G401.6 (cell line): ENCODE measurements around the gene TRAM2.

ENCODE experiments used
- FAIRE-seq: peaks from 2 replicates; lab custom pipeline; 2012; peaks lifted over from hg19 to GRCh38; lab: Jason Lieb, UNC

The TRAM2 gene

DNA sequence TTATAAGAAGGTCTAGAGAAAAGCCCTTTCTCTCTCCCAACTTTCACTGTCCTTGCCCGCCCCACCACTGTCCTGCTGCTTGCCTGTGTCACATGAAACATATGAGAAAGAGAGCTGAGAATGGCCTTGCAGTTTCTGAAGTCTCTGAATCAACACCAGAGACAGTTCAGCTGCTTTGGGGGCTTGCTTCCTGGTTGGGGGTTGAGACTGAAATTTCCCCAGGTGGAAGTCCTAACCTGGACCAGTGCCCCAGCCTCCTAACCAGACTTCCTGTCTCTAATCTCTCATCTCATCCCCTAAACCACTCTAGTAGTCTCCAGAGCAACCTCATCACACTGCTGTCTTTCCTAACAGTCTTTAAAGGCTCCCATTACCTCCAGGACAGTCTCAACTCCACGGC lies 10.7 kb downstream of the TRAM2 start:
- FAIRE-seq: no peak

DNA sequence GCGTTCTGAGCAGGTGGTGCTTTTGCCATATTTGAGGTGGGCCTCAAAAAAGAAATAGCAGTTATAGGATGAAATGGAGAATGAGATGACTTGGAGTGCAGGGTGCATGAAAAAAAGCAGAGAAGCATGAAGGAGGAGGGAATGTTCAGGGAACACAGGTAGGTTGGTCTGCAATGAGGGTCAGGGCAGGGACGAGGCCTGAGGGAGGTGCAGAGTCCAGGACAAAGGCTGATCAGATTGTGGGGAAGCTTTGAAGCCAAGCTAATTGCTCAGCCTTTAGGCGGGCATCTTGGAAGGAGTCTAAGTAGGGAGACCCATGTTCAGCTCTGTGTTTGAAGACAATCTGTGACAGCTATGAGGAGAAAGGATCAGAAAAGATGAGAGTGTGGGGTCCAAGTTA lies 12.0 kb downstream of the TRAM2 start:
- FAIRE-seq: no peak

DNA sequence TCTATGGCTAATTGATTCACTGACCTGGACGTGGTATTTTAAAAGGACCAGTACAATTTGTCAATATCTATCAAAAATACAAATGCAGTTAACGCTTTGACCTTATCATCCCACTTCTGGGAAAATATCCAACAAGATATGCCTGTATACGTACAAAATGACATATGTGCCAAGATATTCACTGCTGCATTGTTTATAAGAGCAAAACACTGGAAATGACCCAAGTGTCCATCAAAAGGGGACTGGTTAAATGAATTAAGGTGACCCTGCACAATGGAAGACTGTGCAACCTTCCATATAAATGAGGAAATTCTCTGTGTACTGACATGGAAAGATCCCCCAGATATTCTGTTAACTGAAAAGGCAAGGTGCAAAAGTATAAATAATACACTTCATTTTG lies 13.9 kb downstream of the TRAM2 start:
- no peak for FAIRE-seq

DNA sequence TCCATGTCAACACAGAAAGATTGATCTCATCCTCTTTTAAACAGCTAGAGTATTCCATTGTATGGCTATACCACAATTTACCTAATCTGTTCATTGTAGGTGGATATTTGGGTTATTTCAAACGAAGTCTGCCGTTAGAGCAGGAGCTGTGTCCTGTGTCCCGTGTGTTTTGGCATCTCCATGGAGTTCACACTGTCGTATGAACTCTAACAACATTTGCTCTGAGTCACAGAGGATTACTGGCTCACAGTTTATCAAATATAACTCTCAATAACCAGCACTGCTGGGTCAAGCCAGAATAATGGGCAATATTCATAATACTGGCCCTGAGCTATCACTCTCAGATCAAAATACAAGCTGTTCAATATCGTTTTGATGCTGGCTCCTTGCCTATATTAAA lies 16.4 kb downstream of the TRAM2 start:
- no peak for FAIRE-seq

DNA sequence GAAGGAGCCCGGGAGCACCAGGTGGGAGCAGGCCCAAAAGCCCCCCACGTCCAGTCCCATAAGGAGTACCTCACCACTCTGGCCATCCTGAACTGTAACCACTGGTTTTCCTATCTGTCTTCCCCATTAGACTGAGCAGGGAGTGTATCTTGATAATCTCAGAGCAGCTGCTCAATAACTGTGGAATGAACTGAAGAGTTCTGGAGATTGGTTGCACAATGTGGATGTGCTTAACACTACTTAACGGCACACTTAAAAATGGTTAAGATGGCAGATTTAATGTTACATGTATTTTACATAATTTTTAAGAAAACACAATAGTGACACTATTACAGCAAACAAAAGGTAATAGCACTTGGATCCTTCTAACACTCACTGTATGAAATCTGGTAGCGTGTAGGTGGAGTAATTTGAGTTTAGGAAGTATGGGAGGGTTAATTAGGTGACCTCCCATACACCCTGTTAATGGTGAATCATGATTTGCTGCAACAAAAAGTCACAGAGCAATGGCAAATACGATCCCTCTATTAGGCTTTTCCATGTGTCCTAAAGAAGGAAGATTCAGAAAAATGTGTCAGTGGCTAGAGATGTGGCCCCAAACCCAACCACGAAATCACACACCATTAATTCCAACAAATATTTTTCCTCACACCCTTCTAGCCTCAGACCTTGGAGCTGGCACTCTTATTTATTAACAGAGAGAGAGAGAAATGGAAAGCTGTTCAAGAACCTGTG lies 18.4 kb downstream of the TRAM2 start:
- no peak for FAIRE-seq

DNA sequence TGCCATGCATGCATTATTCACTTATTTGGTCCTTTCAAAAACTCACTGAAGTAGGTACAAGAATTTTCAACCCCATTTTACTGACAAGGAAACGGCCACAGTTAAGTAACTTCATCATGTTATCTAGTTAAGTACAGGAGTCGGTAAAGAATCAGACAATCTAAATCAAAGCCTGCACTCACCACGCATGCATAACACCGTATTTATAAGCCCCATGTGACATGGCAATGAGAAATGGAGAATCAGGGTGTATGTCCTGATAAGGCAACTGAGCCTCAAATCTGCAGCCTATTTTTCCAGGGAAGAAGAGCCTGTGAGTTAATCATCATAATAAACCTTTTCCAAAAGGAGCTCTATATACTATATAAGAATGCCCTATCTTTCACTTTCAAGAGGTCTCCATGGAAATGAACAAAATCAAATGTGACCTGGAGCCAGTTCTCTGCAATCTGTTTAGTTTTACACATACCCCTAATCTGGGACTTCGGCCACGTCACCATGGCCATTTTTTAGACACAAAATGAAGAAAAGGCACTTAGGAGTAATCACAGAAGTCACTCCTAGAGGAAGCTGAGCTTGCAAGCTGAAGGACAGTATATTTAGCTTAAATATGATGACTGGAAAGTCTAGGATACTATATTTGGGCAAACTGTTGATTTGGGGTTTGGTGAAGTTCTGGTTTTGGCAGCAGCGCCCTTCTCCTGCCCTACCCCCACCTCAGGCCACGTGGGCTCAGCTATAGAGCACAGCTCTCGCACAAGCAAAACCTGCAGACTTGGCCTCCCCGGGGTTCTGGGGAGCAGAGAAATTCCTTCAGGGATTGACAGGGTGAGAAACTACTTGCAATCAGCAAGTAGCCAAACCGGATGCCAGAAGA lies 19.2 kb downstream of the TRAM2 start:
- no peak for FAIRE-seq

DNA sequence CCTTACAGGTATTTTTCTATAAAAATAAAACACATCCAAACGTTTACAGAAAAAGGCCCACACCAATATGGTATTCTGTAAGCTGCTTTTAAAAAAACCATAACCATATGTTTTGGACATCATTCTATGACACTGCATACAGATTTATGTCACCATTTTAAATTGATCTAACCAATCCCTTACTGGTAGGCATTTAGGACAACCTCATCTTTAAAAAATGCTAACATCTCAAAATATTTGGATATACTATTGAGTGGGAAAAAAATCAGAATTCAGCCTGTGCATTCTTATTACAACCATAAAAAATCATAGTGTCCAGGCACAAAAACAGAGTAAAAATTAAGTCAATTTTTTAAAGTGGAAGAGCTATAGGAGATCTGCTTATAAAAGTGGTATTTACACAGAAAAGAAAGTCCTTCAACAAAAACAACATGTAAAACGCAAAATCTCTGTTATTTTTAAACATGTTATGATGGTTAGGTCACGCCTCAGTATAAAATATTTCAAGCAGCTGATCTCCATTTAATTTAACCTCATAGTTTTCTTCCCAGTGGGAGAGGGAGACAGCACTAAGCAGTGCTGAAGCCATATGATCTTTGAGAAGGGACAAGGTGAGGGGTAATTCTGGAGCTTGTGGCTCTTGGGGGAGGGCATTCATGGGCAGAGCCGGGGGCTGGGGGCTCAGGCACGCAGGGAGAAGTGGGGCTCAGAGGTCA lies 21.2 kb downstream of the TRAM2 start:
- no peak for FAIRE-seq

DNA sequence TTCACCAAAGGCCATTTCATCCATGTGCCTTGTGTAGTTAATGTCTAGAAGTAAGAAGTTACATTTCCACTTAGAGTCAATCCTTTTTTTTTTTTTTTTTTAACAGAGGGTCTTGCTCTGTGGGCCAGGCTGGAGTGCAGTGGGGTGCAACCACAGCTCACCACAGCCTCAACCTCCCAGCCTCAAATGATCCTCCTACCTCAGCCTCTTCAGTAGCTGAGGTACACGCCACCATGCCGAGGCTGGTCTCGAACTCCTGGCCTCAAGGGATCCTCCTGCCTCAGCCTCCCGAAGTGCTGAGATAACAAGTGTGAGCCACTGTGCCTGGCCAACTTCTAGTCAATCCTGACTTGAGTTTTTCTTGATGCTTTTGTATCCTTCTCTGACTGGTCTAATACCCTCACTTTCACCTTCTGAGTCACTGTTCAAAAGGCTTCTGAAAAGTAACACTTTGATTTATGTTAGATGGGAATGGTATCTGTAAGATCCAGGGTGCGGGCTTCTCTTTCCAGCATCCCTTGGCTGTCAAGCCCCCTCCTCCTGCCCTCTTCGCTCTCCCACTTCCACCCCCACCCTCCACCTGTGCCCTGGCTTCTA lies 22.1 kb downstream of the TRAM2 start:
- no peak for FAIRE-seq

DNA sequence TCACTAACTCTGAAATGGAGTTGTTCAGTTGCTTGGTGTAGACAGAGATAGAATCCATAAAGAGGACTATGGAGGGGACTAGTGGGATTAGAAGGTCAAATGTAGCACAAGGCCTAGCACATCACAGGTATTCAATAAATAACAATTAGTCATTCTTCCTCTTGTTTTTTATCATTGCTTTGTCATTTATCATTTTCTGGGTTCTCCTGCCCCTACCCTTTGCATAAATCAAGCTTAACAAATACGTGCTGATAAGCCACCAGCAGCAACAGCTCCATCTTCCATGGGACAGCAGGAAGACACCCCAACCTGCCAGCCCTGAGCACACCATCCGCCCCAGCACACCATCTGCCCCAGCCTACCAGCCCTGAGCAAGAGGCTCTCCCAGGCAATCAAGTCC lies 23.1 kb downstream of the TRAM2 start:
- FAIRE-seq: no peak

DNA sequence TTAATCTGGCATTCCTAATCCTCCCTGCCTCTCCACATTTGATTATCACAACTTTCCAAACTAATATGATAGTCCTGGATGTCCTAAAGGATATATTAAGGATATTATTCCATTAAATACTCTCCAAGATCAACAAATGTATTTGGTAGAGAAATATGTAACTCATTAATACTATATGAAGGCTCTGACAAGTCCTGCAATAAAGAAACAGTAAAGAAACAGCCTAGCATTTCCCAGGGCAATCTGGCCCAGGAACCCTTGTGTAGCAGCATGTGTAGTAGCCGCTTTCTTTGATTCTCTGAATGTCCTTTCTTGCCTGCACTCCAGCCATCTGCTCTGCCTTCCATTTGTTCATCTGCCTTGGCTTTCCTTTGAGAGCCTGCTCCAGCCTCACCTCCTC lies 23.7 kb downstream of the TRAM2 start:
- no peak for FAIRE-seq

DNA sequence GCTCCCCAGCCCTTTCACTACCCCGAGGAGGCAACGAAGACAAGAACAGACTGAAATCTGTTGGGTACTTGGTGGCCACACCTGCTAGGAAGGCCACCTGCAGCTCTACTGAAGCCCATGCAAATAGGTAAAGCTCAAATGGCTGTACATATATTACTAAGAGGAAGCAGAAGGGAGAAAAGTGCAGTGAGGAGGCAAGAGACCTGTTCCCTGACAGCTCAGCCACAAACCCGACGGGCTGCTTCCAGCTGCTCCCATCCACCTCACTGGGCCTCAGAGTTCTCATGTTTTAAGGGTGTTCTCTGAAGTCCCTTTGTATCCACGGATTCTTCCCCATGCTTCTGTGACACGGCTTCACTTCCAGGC lies 24.6 kb downstream of the TRAM2 start:
- FAIRE-seq: no peak

DNA sequence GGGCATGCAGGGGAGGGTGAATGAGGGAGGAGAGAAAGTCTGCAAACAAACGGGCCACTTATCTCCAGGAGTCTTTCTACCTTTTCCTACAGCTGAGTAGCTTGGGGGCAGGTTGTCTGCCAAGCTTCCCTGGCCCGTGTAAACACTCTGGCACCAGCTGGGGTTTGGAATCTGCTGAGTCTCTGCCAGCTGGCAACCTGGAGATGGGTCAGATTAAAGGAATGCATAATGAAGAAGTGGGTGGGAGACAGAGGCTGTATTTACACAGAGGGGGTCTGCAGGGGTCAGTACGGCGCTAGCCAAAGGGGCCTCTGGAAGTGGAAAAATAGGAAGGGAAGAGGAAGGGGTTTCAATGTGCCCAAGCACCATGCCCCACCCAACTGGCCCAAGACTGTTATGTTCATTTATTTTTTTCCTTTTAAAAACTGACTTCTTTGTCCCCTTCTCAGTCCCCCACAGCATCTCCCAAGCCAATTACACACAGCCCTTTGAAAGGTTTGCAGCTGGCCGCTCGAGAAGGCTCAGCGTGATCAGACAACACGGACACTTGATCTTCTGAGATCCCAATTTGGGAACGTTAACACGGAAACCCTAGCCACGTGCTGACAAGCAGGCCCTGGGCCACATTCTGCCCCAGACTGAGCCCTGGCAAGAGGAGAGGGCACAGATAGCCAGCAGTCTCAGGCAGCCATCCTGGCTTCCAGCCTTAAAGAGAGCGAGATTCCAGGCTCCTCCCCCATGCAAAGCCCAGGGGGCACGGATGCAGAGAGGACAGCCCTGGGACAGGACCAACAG lies 25.2 kb downstream of the TRAM2 start:
- no peak for FAIRE-seq

DNA sequence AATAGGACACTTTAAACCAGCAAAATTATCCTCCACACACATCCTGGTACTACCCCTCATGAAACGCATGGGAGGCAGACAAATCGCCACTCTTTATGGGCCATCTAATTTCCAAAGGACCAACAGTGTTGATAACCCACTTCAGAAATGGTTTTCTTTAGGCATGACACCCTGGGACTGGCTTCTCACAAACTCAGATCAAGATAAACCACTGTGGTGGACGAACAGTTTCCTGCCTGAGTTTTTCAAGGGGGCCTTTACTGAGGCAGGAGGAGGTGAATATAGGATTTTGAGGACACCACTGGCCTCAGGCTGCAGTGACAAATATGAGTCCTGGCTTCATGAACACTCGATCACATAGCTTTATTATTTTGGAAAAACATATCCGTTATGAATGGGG lies 26.0 kb downstream of the TRAM2 start:
- no peak for FAIRE-seq

DNA sequence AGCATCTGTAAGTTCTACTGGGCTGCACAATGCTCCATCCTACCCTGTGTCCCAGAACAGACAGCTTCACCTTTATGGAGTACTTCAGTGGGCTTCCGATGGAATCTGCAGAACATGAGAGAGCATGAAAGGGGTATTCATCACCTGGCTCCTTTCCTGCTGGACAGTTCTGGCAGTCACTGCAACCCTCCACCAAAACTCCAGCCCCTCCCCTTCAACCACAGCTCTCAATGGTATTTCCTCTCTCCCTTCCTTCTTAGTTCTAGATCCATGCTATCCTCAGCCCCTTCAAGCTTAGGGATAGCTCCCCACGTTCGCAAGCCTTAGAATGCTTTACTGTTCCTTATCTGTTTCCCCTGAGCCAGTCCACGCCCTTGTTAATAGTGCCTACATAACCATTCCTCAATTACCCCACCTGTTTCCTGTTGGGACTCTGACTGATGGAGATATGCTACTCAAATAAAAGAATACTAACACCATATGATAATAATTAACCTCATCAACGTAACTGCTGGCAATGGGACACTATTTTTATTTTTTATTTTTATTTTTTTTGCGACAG lies 26.8 kb downstream of the TRAM2 start:
- no peak for FAIRE-seq

DNA sequence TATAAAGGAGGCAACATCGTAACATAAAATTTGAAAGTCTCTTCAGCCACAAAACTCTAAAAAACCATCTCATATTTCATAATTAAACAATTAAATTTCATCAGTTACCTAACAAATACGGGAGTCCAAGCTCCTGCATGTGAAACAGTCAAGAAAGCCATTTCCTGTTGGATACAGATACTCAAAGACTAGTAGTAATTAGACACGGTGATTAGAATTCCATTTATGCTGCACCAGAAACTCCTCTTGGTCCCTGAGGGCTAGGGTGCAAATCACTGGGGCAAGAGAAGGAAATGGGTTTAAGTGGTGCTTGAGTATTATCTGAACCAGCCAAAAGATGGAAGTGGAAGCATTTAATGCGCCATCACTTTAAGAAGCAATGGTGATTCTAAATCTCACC lies 27.4 kb downstream of the TRAM2 start:
- FAIRE-seq: no peak

DNA sequence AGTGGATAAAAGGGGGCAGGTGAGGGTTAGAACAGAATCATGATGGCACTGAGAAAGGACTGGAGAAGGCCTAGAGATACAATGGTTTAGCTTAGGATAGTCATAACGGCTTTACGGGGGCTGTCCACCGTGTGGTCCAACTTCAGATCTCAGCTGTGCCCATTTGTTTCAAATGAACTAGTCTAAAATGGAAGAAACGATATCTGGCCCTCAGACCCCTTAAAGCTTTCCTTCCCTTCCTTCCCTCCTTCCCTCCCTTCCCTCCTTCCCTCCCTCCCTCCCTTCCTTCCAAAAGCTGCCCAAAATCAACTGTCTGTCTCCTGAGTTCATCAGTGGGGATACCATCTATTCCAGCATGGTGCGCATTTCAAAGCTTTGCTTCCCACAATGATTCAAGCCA lies 27.9 kb downstream of the TRAM2 start:
- no peak for FAIRE-seq

DNA sequence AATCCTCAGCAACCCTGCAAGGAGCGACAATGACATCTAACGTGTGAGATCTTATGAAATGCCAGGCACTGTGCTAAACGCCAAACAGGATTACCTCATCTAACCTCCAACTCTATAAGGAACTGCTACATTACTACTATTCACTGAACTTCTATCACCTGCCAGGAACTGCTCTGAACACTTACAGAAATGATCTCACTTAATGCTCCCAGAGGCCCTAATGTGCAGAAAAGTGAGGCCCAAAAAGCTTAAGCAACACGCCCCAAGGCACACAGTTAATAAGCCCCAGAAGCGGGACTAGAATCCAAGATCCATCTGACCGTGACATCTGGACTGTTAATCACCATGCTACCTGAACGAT lies 28.5 kb downstream of the TRAM2 start:
- no peak for FAIRE-seq

DNA sequence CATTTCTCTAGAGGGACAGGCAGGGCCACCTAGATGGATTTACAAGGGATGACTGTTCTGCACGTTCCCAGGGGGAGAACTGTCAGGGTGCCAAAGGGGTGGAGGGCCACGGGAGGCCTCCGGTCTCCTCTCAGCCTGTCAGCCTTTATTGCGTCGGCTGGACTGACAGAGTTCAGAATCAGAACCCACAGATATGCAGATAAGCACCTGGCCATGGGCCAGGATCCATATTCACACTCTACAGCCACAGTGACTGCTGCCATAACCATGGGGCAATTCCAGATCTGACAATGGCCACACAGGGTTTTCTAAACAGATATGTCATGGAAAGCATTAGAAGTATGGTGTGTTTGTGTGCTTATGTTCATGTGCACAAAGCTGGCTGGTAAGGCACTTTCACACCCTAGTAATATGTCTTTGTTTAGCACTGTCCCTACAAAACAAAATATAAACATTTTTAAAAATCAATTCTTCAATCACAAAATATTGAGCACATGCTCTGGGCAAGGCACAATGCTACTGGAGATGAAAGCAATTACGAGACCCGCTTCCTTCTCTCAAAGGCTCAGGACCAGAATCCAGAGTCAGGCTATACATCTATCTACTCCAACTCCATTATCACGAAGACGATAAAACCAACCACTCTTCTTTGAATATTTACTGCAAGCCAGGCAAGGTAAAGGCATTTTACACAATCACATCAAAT lies 29.1 kb downstream of the TRAM2 start:
- no peak for FAIRE-seq

DNA sequence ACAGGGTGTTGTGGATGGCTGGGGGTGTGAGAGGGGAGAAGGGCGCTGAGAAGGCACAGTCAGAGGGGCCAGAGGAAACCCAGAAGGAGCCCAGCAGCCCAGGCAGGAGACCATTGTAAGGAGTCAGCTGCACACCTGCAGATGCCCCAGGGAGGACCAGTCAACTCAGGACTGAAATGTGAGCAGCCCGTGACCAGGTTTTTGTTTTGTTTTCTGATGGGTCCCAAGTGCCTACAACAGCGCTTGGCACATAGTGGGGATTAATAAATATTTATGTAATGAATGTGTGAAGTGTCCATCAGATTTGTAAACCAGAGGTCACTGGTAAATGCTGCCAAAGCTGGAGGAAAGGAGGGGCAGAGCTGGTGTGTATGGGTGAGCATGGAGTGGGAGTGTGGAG lies 30.2 kb downstream of the TRAM2 start:
- FAIRE-seq: no peak

DNA sequence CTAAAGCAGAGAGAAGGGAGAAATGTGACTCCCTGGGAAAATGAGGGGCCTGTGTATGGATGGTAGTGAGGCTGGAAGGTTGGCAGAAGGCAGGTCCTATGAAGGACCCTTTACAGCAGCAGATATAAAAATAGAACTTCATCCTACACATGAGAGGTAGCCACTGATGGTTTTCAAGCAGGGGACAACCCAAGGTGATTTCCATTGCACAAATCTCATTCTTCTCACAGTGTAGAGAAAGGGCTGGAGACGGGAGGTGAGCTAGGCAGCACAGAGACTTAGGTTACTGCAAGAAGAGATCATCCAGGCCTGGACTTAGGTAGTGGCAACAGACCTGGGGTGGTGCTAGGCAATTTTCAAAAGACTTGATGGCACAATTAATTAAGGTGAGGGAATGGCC lies 30.7 kb downstream of the TRAM2 start:
- no peak for FAIRE-seq
